T47D (cell line): ENCODE measurements around the gene CCDC18.
"Not testable (repeated sequence)": the region's sequence is repeated elsewhere in the genome, so short reads cannot be mapped to it uniquely, and the experiment has no call there.

ENCODE experiments used
- DNase-seq, 2 experiments: peaks; one replicate each; pipeline versions ENCODE4 v3.0.0 to v3.0.0-alpha.2; 2011 to 2012; ENCODE audit warnings: low read depth in 1 of 2, low spot score in 1 of 2
- JUND ChIP-seq: IDR thresholded peaks from 2 replicates; pipeline ENCODE4 v1.6.1; 2012; ENCODE audit warnings: low read depth
- in situ Hi-C: cut with HindIII; loops from 2 replicates; pipeline ENCODE4 v1.10.0; 2016; ENCODE audit warnings: low sequenced_read_pairs, low pct_unique_long_range_greater_than_20kb

CCDC18 gene

DNA sequence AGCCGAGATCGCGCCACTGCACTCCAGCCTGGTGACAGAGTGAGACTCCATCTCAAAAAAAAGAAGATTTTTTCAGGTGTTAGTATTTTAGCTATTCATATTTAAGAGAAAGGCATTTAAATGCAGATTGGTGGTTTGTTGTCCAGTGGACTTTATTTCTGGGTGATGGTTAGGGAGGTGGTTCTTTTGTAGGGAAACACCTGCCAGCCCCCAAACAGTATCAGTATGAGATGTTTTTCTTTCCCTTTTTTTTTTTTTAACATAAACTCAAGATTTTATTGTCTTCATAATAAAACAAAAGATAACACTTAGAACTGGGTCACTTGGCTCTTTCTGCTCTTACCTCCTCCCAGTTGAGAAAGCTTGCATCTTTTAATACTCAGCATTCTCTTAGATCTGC, 9.9 kb downstream of the CCDC18 start:
- in situ Hi-C loops: no loop called here
- DNase-seq: no peak
- TF ChIP-seq JUND: no peak

GRCh38 chr1:93194231-93194990, 13.9 kb downstream of the CCDC18 start:
- no peak for DNase-seq
- in situ Hi-C loops: no loop called here
- TF ChIP-seq JUND: no peak

DNA sequence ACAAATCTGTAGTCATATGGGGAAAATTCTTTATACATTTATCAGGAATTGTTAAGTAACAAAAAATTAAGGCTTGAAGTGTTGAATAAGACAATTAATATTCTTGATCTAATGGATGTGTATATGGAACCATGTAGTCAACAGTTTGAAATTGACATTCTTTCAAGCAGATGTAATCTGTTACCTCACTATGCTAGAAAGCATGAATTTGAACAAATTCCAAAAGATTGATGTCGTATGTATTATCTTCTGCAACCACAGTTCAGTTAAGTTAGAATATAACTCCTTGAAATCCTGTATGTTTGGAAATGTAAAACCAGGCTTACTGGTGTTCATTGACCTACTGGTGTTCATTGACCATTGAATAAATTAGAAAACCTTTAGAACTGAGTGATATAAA, 16.1 kb downstream of the CCDC18 start:
- in situ Hi-C loops: no loop called here
- no peak for TF ChIP-seq JUND
- DNase-seq: no peak

DNA sequence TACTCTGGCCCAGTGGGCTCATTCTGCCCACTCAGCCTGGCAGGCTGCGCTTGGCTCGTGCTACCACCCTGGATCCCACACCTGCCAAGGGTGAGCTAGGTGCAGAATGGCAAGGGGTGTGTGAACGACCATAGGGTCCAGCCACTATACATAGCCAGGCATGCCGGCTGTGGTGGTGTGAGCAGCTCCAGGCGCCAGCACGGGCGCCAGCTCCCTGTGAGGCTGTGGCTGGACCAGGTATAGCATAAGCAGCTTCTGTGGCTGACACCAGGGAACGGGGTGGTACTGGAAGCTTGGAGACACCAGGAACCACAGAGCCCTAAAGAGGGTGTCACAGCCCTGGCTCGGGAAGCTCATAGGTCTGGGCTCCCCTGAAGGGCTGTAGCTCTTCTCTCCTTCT, 18.6 kb downstream of the CCDC18 start:
- DNase-seq: no peak
- no peak for TF ChIP-seq JUND
- in situ Hi-C loops: no loop called here

GRCh38 chr1:93200086-93200620, 19.6 kb downstream of the CCDC18 start:
- no peak for DNase-seq
- TF ChIP-seq JUND: no peak
- in situ Hi-C loops: no loop called here

GRCh38 chr1:93200714-93201113, 20.2 kb downstream of the CCDC18 start:
- TF ChIP-seq JUND: no peak
- no peak for DNase-seq
- in situ Hi-C loops: no loop called here

DNA sequence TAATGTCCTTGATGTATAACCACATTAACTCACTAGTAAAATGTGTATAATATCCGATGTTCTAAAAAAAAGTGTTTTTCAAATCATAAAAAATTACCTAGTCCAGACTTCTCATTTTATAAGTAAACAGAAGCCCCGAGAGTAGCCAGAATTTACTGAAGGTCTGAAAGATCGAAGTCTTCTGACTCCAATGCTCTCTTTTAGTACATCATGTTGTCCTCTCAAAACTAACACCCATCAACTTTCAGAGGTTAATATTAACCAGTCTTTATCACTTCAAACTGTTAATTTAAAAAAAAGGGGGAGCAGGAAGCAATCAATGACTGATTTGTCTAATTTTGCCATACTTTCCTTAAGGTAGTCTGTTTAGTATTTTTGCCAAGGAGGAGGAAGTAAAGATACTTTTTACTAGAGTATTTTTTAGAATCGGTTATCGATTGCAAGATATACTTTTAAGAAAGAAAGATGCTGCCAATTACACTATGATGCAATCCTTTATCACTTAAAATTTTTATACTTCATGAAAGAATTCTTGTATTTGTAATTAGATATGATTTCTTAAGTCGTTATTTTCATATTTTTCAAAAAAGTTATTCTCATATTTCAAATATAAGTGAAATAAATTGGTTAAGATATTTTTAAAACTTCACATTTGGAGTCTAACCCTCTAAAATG, 25.5 kb downstream of the CCDC18 start:
- no peak for DNase-seq
- in situ Hi-C loops: no loop called here
- no peak for TF ChIP-seq JUND

GRCh38 chr1:93206567-93206954, 26.0 kb downstream of the CCDC18 start:
- in situ Hi-C loops: no loop called here
- DNase-seq: no peak
- TF ChIP-seq JUND: no peak

DNA sequence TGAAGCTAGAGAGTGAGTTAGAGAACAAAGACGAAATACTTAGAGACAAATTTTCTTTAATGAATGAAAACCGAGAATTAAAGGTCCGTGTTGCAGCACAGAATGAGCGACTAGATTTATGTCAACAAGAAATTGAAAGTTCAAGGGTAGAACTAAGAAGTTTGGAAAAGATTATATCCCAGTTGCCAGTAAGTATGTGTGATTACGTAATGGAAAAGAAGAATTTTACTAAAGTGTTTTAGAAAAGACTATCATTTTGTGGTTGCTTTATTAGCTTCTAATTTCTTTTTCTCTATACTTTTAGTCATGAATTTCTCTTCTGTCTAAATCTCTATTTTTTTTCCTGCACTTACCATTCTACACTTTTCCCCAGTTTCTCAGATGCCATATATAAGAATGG, 26.7 kb downstream of the CCDC18 start:
- in situ Hi-C loops: no loop called here
- TF ChIP-seq JUND: no peak
- no peak for DNase-seq

GRCh38 chr1:93215322-93215721, 34.8 kb downstream of the CCDC18 start:
- TF ChIP-seq JUND: no peak
- no peak for DNase-seq
- in situ Hi-C loops: no loop called here

- DNase-seq: no peak
- no peak for TF ChIP-seq JUND
- in situ Hi-C loops: no loop called here
Measured at GRCh38 chr1:93219443-93219842, 38.9 kb downstream of the CCDC18 start.

DNA sequence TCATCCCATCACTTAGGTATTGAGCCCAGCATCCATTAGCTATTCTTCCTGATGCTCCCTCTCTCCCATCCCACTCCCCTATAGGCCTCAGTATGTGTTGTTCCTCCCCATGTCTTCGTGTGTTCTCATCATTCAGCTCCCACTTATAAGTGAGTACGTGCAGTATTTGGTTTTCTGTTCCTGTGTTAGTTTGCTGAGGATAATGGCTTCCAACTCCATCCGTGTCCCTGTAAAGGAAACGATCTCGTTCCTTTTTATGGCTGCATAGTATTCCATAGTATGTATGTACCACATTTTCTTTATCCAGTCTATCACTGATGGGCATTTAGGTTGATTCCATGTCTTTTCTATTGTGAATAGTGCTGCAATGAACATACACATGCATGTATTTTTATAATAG, 40.2 kb downstream of the CCDC18 start:
- in situ Hi-C loops, DNase-seq: not testable (repeated sequence)

GRCh38 chr1:93221913-93222312, 41.4 kb downstream of the CCDC18 start:
- in situ Hi-C loops: no loop called here
- no peak for TF ChIP-seq JUND
- DNase-seq: no peak

DNA sequence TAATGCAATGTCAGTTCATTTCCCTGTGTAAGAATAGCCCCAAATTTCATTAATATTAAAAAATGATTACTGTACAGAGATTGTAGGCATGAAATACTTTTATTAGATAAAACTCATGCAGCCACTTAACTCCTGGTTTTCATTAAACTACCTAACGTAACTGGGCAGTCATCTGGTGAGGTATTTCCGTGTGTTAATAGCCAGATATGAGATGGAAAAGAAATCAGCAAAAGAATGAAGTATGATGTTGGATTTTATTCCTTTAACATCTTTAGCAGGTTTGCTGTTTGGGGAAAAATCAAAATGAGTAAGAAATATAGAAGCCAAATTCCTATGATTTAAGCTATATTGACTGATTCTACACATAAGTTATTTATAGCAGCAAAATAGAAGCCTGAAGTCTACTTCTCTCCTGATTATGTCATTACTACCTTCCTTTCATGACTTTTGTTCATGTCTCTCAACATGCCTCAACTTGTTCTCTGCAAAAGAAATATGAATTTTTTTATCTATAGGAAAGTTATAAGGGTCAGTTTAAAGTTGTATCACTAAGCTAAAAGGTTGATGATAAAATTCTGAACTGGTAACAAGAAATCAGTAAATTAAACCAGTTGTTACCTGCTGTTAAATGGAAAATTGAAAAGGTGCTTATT, 42.6 kb downstream of the CCDC18 start:
- in situ Hi-C loops: no loop called here
- DNase-seq: no peak
- no peak for TF ChIP-seq JUND
